WTC11 (cell line): Measurements from ENCODE around the gene LCN10. TPM values are rescaled to one million over a fixed set of nuclear protein-coding genes. Genes with fewer than 3 reads are reported as not detected.
A peak's percentile ranks its signal among the peaks of the same experiment; 100 is the strongest.

ENCODE experiments used
- ATAC-seq: fragments of 200-7000 bp; cut with Tn5 transposase; 2 replicates; pipeline ENCODE4 v1.10.0; 2021; ENCODE audit warnings: mild to moderate bottlenecking, moderate library complexity
- CTCF ChIA-PET: fragments of 300-600 bp; sonication (Branson Sonifier 250); formaldehyde crosslinking; loops from one replicate; lab custom pipeline; 2021; ENCODE audit warnings: antibody characterized with exemption; lab: Charles Lee
- POLR2A ChIA-PET: fragments of 350-600 bp; sonication (Branson Sonifier 250); formaldehyde crosslinking; loops from one replicate; lab custom pipeline; 2021; ENCODE audit warnings: antibody characterized with exemption; lab: Charles Lee
- DNase-seq: peaks from one replicate; pipeline ENCODE4 v3.0.0; 2021; ENCODE audit warnings: low spot score
- H3K27ac Mint-ChIP-seq: 2 replicates; pipeline ENCODE4 v1.8.0; 2021; ENCODE audit warnings: mixed read lengths
- H3K27me3 Mint-ChIP-seq: 2 replicates; pipeline ENCODE4 v1.8.0; 2021; ENCODE audit warnings: low read depth, mild to moderate bottlenecking, moderate library complexity, mixed read lengths
- H3K36me3 Mint-ChIP-seq: 2 replicates; pipeline ENCODE4 v1.8.0; 2021; ENCODE audit warnings: mixed read lengths
- H3K4me1 Mint-ChIP-seq: 2 replicates; pipeline ENCODE4 v1.8.0; 2022; ENCODE audit warnings: mixed read lengths
- H3K4me3 Mint-ChIP-seq: 2 replicates; pipeline ENCODE4 v1.8.0; 2021; ENCODE audit warnings: mild to moderate bottlenecking, moderate library complexity, mixed read lengths
- H3K9me3 Mint-ChIP-seq: 2 replicates; pipeline ENCODE4 v1.8.0; 2021; ENCODE audit warnings: mixed read lengths
- CREB1 ChIP-seq: sonication (generic); formaldehyde crosslinking; IDR thresholded peaks from 2 replicates; pipeline ENCODE4 v1.8.0; 2023; ENCODE audit warnings: mild to moderate bottlenecking, missing genetic modification reagents
- CTCF ChIP-seq: fragments of 200-600 bp; IDR thresholded peaks from 2 replicates; pipeline ENCODE4 v1.8.0; 2022; ENCODE audit warnings: antibody characterized with exemption
- E2F4 ChIP-seq: sonication (generic); formaldehyde crosslinking; IDR thresholded peaks from 2 replicates; pipeline ENCODE4 v1.8.1; 2022; ENCODE audit warnings: low read depth, mild to moderate bottlenecking, moderate library complexity, missing genetic modification reagents, borderline replicate concordance
- E2F5 ChIP-seq: sonication (generic); formaldehyde crosslinking; IDR thresholded peaks from 2 replicates; pipeline ENCODE4 v1.8.1; 2022; ENCODE audit warnings: mild to moderate bottlenecking, moderate library complexity, missing genetic modification reagents
- FOXP4 ChIP-seq: sonication (generic); formaldehyde crosslinking; IDR thresholded peaks from 2 replicates; pipeline ENCODE4 v1.8.0; 2022; ENCODE audit warnings: mild to moderate bottlenecking, missing genetic modification reagents
- GTF2I ChIP-seq: fragments of 250-450 bp; sonication (Bioruptor Pico); conservative IDR thresholded peaks from 2 replicates; pipeline ENCODE4 v1.4.0; 2021; ENCODE audit warnings: mild to moderate bottlenecking
- HMGA2 ChIP-seq: fragments of 250-450 bp; sonication (Bioruptor Pico); IDR thresholded peaks from 2 replicates; pipeline ENCODE4 v1.4.0; 2021; ENCODE audit warnings: mild to moderate bottlenecking, moderate library complexity
- IRF2 ChIP-seq: sonication (generic); formaldehyde crosslinking; IDR thresholded peaks from 2 replicates; pipeline ENCODE4 v1.8.0; 2022; ENCODE audit warnings: low read depth, missing genetic modification reagents, borderline replicate concordance
- NFATC4 ChIP-seq: fragments of 250-450 bp; sonication (Bioruptor Pico); IDR thresholded peaks from 2 replicates; pipeline ENCODE4 v1.9.0; 2021; ENCODE audit warnings: mild to moderate bottlenecking
- NR1H2 ChIP-seq: sonication (generic); formaldehyde crosslinking; IDR thresholded peaks from 2 replicates; pipeline ENCODE4 v1.9.0; 2021; ENCODE audit warnings: mild to moderate bottlenecking, moderate library complexity, missing genetic modification reagents
- PRDM15 ChIP-seq: sonication (generic); formaldehyde crosslinking; IDR thresholded peaks from 2 replicates; pipeline ENCODE4 v1.8.0; 2022; ENCODE audit warnings: missing genetic modification reagents
- USF2 ChIP-seq: sonication (generic); formaldehyde crosslinking; IDR thresholded peaks from 2 replicates; pipeline ENCODE4 v1.8.1; 2023; ENCODE audit warnings: mild to moderate bottlenecking, missing genetic modification reagents, moderate library complexity
- ZMAT4 ChIP-seq: fragments of 250-450 bp; sonication (Bioruptor Pico); IDR thresholded peaks from 2 replicates; pipeline ENCODE4 v1.9.0; 2021; ENCODE audit warnings: mild to moderate bottlenecking
- ZNF121 ChIP-seq: sonication (generic); formaldehyde crosslinking; IDR thresholded peaks from 2 replicates; pipeline ENCODE4 v1.8.0; 2023; ENCODE audit warnings: missing genetic modification reagents
- ZNF317 ChIP-seq: sonication (generic); formaldehyde crosslinking; IDR thresholded peaks from 2 replicates; pipeline ENCODE4 v1.8.1; 2023; ENCODE audit warnings: low read depth, mild to moderate bottlenecking, moderate library complexity, missing genetic modification reagents, borderline replicate concordance
- ZNF396 ChIP-seq: fragments of 250-450 bp; sonication (Bioruptor Pico); IDR thresholded peaks from 2 replicates; pipeline ENCODE4 v1.8.0; 2021; ENCODE audit warnings: mild to moderate bottlenecking, moderate library complexity, borderline replicate concordance
- ZNF423 ChIP-seq: fragments of 250-450 bp; sonication (Bioruptor Pico); IDR thresholded peaks from 2 replicates; pipeline ENCODE4 v2.1.2; 2022; ENCODE audit warnings: mild to moderate bottlenecking, moderate library complexity
- ZNF425 ChIP-seq: fragments of 250-450 bp; sonication (Bioruptor Pico); conservative IDR thresholded peaks from 2 replicates; pipeline ENCODE4 v1.9.0; 2021; ENCODE audit warnings: mild to moderate bottlenecking
- total RNA-seq: library from RNA; stranded (reverse); gene quantifications from 3 replicates; pipeline ENCODE4 v1.2.3, GENCODE V29; 2021

Gene LCN10
- total RNA-seq, 1 experiment from 2014 or later, result 2.4 TPM

- CTCF ChIA-PET, result interaction anchor here (0.6 to 3.0 kb wide), 7 partner anchors 8 to 315 kb away, joined by 3 to 17 read pairs (median 4); partner anchors contain the start of gene LCN8
Measured at GRCh38 chr9:136720251-136720897, 22.4 kb downstream of the LCN10 start.

GRCh38 chr9:136719195-136719880, 23.4 kb downstream of the LCN10 start:
- Mint-ChIP-seq H3K4me1 (peaks cover under 1% of the 10 kb centered on the region; the same call in 1 of the 2 replicates), H3K36me3 (peaks cover 11% of the 10 kb centered on the region), H3K27ac (no peak overlapping the region), H3K4me3 (no peak overlapping the region), H3K9me3 (no peaks in the 10 kb centered on the region), H3K27me3 (no peaks in the 10 kb centered on the region)
- CTCF ChIA-PET, result interaction anchor here (1.1 to 3.0 kb wide), 2 partner anchors 9 to 39 kb away, joined by 3 to 17 read pairs; partner anchors contain the start of gene LCN8
- ATAC-seq (peak; percentile 1; the same call in 1 of the 2 replicates), DNase-seq (no peak)
- POLR2A ChIA-PET, result no interaction called here
- TF ChIP-seq HMGA2 (CRISPR knock-in tag) (no peak), E2F4 (CRISPR knock-in tag) (no peak), FOXP4 (CRISPR knock-in tag) (no peak), NR1H2 (CRISPR knock-in tag) (no peak), E2F5 (no peak), ZMAT4 (no peak), IRF2 (CRISPR knock-in tag) (no peak), ZNF396 (no peak), PRDM15 (CRISPR knock-in tag) (no peak), ZNF317 (no peak), ZNF425 (CRISPR knock-in tag) (no peak), CTCF (no peak), NFATC4 (no peak), GTF2I (no peak), ZNF121 (no peak)

More at GRCh38 chr9:136720251-136720897, 22.4 kb downstream of the LCN10 start:
- ATAC-seq, result peak; percentile 3
- POLR2A ChIA-PET, result interaction anchor here (1.3 kb wide), 1 partner anchor 8 kb away, joined by 3 read pairs; no protein-coding TSS in a partner anchor
- peak; percentile 68 for TF ChIP-seq ZNF423
- TF ChIP-seq CREB1 (CRISPR knock-in tag), result no peak
- peak; percentile 19; the same call in 1 of the 2 replicates for TF ChIP-seq USF2 (CRISPR knock-in tag)
- no peak for DNase-seq
- no peak overlapping the region for H3K4me3 Mint-ChIP-seq
- peaks cover 4% of the 10 kb centered on the region; the same call in 1 of the 2 replicates for H3K4me1 Mint-ChIP-seq
- no peaks in the 10 kb centered on the region for H3K9me3 Mint-ChIP-seq
- H3K27ac Mint-ChIP-seq, result no peak overlapping the region; the same call in 1 of the 2 replicates
- peaks cover 19% of the 10 kb centered on the region for H3K36me3 Mint-ChIP-seq
- no peaks in the 10 kb centered on the region for H3K27me3 Mint-ChIP-seq
